C4-2B (cell line): ENCODE data around the gene ZDHHC8.

ENCODE experiments used
- H3K27ac ChIP-seq: fragments of 450-650 bp; 2 replicates; pipeline ENCODE4 v1.5.1; 2017
- CTCF ChIP-seq: fragments of 450-650 bp; conservative IDR thresholded peaks from 2 replicates; pipeline ENCODE4 v1.5.1; 2017; ENCODE audit warnings: mild to moderate bottlenecking
- ZFX ChIP-seq: fragments of 450-650 bp; IDR thresholded peaks from 2 replicates; pipeline ENCODE4 v1.6.1; 2017

Gene ZDHHC8

GRCh38 chr22:20117633-20118299, 13.8 kb upstream of the ZDHHC8 start:
- H3K27ac ChIP-seq = peak overlapping the region; percentile 94
- no peak for TF ChIP-seq CTCF
- peak; percentile 94 for TF ChIP-seq ZFX

- H3K27ac ChIP-seq = peak overlapping the region; percentile 94
- TF ChIP-seq CTCF (no peak), ZFX (no peak)
Measured at GRCh38 chr22:20118300-20119020, 13.1 kb upstream of the ZDHHC8 start.

- H3K27ac ChIP-seq = no peak overlapping the region
- TF ChIP-seq CTCF = no peak
- no peak for TF ChIP-seq ZFX
Measured at GRCh38 chr22:20121856-20122415, 9.7 kb upstream of the ZDHHC8 start.

- TF ChIP-seq CTCF = no peak
- TF ChIP-seq ZFX = no peak
- no peak overlapping the region for H3K27ac ChIP-seq
Measured at GRCh38 chr22:20123366-20124082, 8.1 kb upstream of the ZDHHC8 start.

GRCh38 chr22:20124083-20124787, 7.4 kb upstream of the ZDHHC8 start:
- TF ChIP-seq CTCF (no peak), ZFX (no peak)
- no peak overlapping the region for H3K27ac ChIP-seq

GRCh38 chr22:20125201-20126174, 6.1 kb upstream of the ZDHHC8 start:
- TF ChIP-seq ZFX (no peak), CTCF (no peak)

More at GRCh38 chr22:20125201-20126174, 6.1 kb upstream of the ZDHHC8 start:
- H3K27ac ChIP-seq = no peak overlapping the region
